Mesenchymal stem cell (in vitro differentiated cells and primary cell): Measurements from ENCODE around the gene TULP3.

Experiments
- DNase-seq: peaks from one replicate; pipeline ENCODE4 v3.0.0-alpha.2; 2013
- H2AFZ ChIP-seq: one replicate; pipeline ENCODE4 v1.6.1; 2013; ENCODE audit warnings: low read depth, mild to moderate bottlenecking, control low read depth, inconsistent platforms, low read length, moderate library complexity
- H2AK5ac ChIP-seq: 2 replicates; pipeline ENCODE4 v1.6.1; 2013; ENCODE audit warnings: low read length, moderate library complexity, mild to moderate bottlenecking, inconsistent platforms; ENCODE audit not compliant: severe bottlenecking
- H2BK120ac ChIP-seq: one replicate; pipeline ENCODE4 v1.6.1; 2013; ENCODE audit warnings: low read depth, mild to moderate bottlenecking, inconsistent platforms, low read length, moderate library complexity
- H2BK12ac ChIP-seq, 2 experiments: one replicate each; pipeline ENCODE4 v1.6.1; 2013; ENCODE audit warnings: inconsistent platforms in 2 of 2, low read length in 2 of 2, mild to moderate bottlenecking in 2 of 2, moderate library complexity in 2 of 2, control low read depth in 1 of 2
- H2BK15ac ChIP-seq: one replicate; pipeline ENCODE4 v1.6.1; 2013; ENCODE audit warnings: mild to moderate bottlenecking, low read depth, inconsistent platforms; ENCODE audit not compliant: poor library complexity, severe bottlenecking
- H2BK5ac ChIP-seq: 2 replicates; pipeline ENCODE4 v1.6.1; 2013; ENCODE audit warnings: low read depth, mild to moderate bottlenecking, low read length, control low read depth, inconsistent platforms; ENCODE audit not compliant: poor library complexity, severe bottlenecking
- H3K14ac ChIP-seq, 2 experiments: one replicate each; pipeline ENCODE4 v1.6.1; 2013; ENCODE audit warnings: inconsistent platforms in 2 of 2, low read length in 2 of 2, control low read depth in 1 of 2, mild to moderate bottlenecking in 1 of 2, moderate library complexity in 1 of 2
- H3K18ac ChIP-seq, 2 experiments: one replicate each; pipeline ENCODE4 v1.6.1; 2013; ENCODE audit warnings: inconsistent platforms in 2 of 2, low read length in 2 of 2, control low read depth in 1 of 2, low read depth in 1 of 2, mild to moderate bottlenecking in 1 of 2
- H3K23ac ChIP-seq, 2 experiments: one replicate each; pipeline ENCODE4 v1.6.1; 2013; ENCODE audit warnings: inconsistent platforms in 2 of 2, low read length in 2 of 2, mild to moderate bottlenecking in 2 of 2, moderate library complexity in 2 of 2, control low read depth in 1 of 2
- H3K27ac ChIP-seq: 2 replicates; pipeline ENCODE4 v1.5.1; 2013; ENCODE audit warnings: mild to moderate bottlenecking, moderate library complexity, low read length, control low read depth, inconsistent platforms; ENCODE audit not compliant: poor library complexity, severe bottlenecking
- H3K27me3 ChIP-seq, 2 experiments: 2 replicates each; pipeline versions ENCODE4 v1.6.1 to v1.7.0; 2013; ENCODE audit warnings: low read length in 2 of 2, mild to moderate bottlenecking in 2 of 2, moderate library complexity in 2 of 2, control low read depth in 1 of 2, inconsistent platforms in 1 of 2; ENCODE audit not compliant: control insufficient read depth in 1 of 2, insufficient read depth in 1 of 2
- H3K36me3 ChIP-seq, 2 experiments: 2 replicates each; pipeline versions ENCODE4 v1.6.1 to v1.7.0; 2013; ENCODE audit warnings: low read length in 2 of 2, control low read depth in 1 of 2, inconsistent platforms in 1 of 2, low read depth in 1 of 2, mild to moderate bottlenecking in 1 of 2; ENCODE audit not compliant: insufficient read depth in 2 of 2, control insufficient read depth in 1 of 2
- H3K4ac ChIP-seq, 2 experiments: one replicate each; pipeline ENCODE4 v1.6.1; 2013; ENCODE audit warnings: inconsistent platforms in 2 of 2, low read length in 2 of 2, mild to moderate bottlenecking in 2 of 2, moderate library complexity in 2 of 2, control low read depth in 1 of 2, low read depth in 1 of 2
- H3K4me1 ChIP-seq: 2 replicates; pipeline ENCODE4 v1.6.1; 2013; ENCODE audit warnings: low read depth, low read length, control low read depth; ENCODE audit not compliant: control insufficient read depth, insufficient read depth
- H3K4me2 ChIP-seq: 2 replicates; pipeline ENCODE4 v1.6.1; 2013; ENCODE audit warnings: low read length, mild to moderate bottlenecking, inconsistent platforms; ENCODE audit not compliant: poor library complexity, severe bottlenecking
- H3K4me3 ChIP-seq, 2 experiments: 2 replicates each; pipeline versions ENCODE4 v1.5.1 to v1.7.0; 2013; ENCODE audit warnings: low read length in 2 of 2, mild to moderate bottlenecking in 2 of 2, control low read depth in 1 of 2, low read depth in 1 of 2; ENCODE audit not compliant: insufficient read depth in 1 of 2
- H3K79me1 ChIP-seq: replicated peaks from 2 replicates; pipeline ENCODE4 v1.6.1; 2013; ENCODE audit warnings: mild to moderate bottlenecking, control low read depth, low read length, inconsistent platforms; ENCODE audit not compliant: poor library complexity, severe bottlenecking
- H3K9ac ChIP-seq: 2 replicates; pipeline ENCODE4 v1.7.0; 2013; ENCODE audit warnings: mild to moderate bottlenecking, low read length, moderate library complexity
- H3K9me3 ChIP-seq: 2 replicates; pipeline ENCODE4 v1.7.0; 2013; ENCODE audit warnings: mild to moderate bottlenecking, low read length; ENCODE audit not compliant: control insufficient read depth
- H4K8ac ChIP-seq: one replicate; pipeline ENCODE4 v1.6.1; 2013; ENCODE audit warnings: inconsistent platforms, mild to moderate bottlenecking, low read length, moderate library complexity
- H4K91ac ChIP-seq: one replicate; pipeline ENCODE4 v1.6.1; 2013; ENCODE audit warnings: mild to moderate bottlenecking, low read length, inconsistent platforms
- WGBS: methylation state at CpG from one replicate; pipeline ENCODE4 v1.1.7; 2013; ENCODE audit warnings: mixed read lengths; 5-methylcytosine and 5-hydroxymethylcytosine counted together

The TULP3 gene

DNA sequence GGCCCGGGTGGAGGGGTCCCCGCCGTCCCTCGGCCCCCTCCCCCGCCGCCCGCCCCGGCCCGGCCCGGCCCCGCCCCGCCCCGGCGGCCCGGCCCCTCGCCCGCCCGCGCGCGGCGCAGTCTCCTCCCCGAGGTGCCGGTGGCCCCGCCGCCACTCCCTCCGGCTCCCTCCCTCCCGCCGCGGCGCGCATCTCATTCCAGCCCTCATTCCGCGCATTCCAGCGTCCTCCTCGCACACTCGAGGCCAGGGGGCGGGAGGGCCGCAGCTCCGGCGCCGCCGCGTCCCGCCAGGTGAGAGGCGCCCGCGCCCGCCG is 68.5 kb downstream of the TULP3 start, which contains the start of gene TEAD4:
TSS of gene TEAD4 (plus strand) at position 206 of the 313 bp plus-strand sequence.
- Histone ChIP-seq H2AK5ac (peak within 1 kb of the TSS; percentile 22), H2BK12ac (peak within 1 kb of the TSS; percentile 51 to 65), H3K79me1 (peaks cover 4% of the 10 kb centered on the region), H3K9me3 (no peaks in the 10 kb centered on the region), H3K36me3 (no peaks in the 10 kb centered on the region), H3K18ac (peak within 1 kb of the TSS; percentile 86 to 97), H3K4me2 (peak within 1 kb of the TSS; percentile 88), H3K4me3 (peak within 1 kb of the TSS; percentile 76 to 93), H3K4ac (peak within 1 kb of the TSS; percentile 26 to 82), H2BK15ac (peak within 1 kb of the TSS; percentile 97), H4K8ac (peak within 1 kb of the TSS; percentile 95), H3K27ac (peak within 1 kb of the TSS; percentile 86), H2BK120ac (peak within 1 kb of the TSS; percentile 89), H3K9ac (peak within 1 kb of the TSS; percentile 83), H3K14ac (peak within 1 kb of the TSS in 1 of 2 experiments; percentile 78), H3K23ac (peak within 1 kb of the TSS in 1 of 2 experiments; percentile 90), H2BK5ac (peak within 1 kb of the TSS; percentile 95), H4K91ac (peak within 1 kb of the TSS; percentile 87), H2AFZ (peak within 1 kb of the TSS; percentile 86), H3K27me3 (no peaks in the 10 kb centered on the region), H3K4me1 (peaks cover 30% of the 10 kb centered on the region)
- peak; percentile 74 for DNase-seq
- WGBS = 0% methylated on average over 16 of the region's 50 CpGs

DNA sequence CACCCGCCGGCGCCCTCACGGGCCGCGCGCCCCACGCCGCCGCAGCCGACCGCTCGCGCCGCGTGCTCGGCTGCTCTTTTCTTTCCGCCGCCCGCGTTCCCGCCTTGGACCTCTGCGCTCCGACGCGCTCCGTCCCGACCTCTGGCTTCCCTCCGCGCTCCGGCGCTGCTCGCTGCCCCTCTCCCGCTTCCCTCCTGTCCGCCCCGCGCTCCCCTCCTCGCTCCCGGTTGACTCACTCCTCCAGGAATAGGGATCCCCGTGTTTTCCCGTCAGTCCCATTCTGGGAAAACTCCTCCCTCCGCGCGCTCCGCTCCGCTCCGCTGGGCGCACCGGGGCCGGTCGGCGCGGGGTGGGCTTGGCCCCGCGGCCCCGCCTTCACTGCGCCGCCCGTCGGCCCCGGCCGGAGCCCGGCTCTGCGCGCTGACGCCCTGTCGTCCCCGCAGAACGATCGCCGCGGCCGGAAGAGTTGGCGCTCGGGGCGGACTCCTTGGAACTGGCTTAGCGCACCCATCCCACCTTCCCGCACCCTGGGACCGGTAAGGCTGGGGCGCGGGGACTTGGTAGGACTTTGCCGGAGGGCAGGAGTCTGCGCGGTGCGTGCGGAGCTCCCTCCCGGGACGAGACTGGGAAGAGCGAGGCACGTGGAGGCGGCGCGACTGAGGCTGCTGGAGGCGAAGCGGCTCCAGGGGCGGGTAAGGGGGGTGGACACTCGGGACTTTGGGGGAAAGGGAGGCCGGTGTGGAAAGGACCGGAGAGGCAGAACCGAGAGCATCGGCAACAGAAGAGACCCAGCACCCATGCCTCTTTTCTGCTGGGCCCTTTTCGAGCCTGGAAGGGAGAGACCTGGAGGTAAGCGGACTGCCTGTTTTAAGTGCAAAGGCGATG is 69.1 kb downstream of the TULP3 start:
- peak overlapping the region; percentile 78 for H3K4me2 ChIP-seq
- peak overlapping the region; percentile 68 for H2AFZ ChIP-seq
- H2BK5ac ChIP-seq = peak overlapping the region; percentile 95
- peak overlapping the region; percentile 87 for H4K8ac ChIP-seq
- no peaks in the 10 kb centered on the region for H3K9me3 ChIP-seq
- H3K27ac ChIP-seq = peak overlapping the region; percentile 79
- under 1% methylated on average over 77 of the region's 104 CpGs for WGBS
- H2BK12ac ChIP-seq = peak overlapping the region; percentile 51 to 65
- no peaks in the 10 kb centered on the region for H3K36me3 ChIP-seq
- peak overlapping the region in 1 of 2 experiments; percentile 90 for H3K23ac ChIP-seq
- H3K9ac ChIP-seq = peak overlapping the region; percentile 80
- DNase-seq = peak; percentile 80
- peaks cover 34% of the 10 kb centered on the region for H3K4me1 ChIP-seq
- H3K27me3 ChIP-seq = no peaks in the 10 kb centered on the region
- peak overlapping the region; percentile 22 for H2AK5ac ChIP-seq
- peak overlapping the region in 1 of 2 experiments; percentile 48 for H3K14ac ChIP-seq
- peak overlapping the region; percentile 76 to 77 for H3K4me3 ChIP-seq
- peak overlapping the region; percentile 91 for H2BK15ac ChIP-seq
- peaks cover 7% of the 10 kb centered on the region for H3K79me1 ChIP-seq
- H4K91ac ChIP-seq = peak overlapping the region; percentile 87
- peak overlapping the region; percentile 26 to 82 for H3K4ac ChIP-seq
- peak overlapping the region; percentile 86 to 97 for H3K18ac ChIP-seq
- no peak overlapping the region for H2BK120ac ChIP-seq

GRCh38 chr12:2960390-2960956 is 69.8 kb downstream of the TULP3 start:
- Histone ChIP-seq H3K14ac (peak overlapping the region in 1 of 2 experiments; percentile 87), H3K27me3 (no peaks in the 10 kb centered on the region), H2BK120ac (no peak overlapping the region), H2AFZ (no peak overlapping the region), H3K27ac (peak overlapping the region; percentile 70), H4K8ac (no peak overlapping the region), H3K9me3 (no peaks in the 10 kb centered on the region), H3K4me3 (peak overlapping the region; percentile 76 to 77), H3K4me1 (peaks cover 35% of the 10 kb centered on the region), H2BK5ac (no peak overlapping the region), H3K36me3 (no peaks in the 10 kb centered on the region), H3K18ac (peak overlapping the region; percentile 79 to 86), H4K91ac (peak overlapping the region; percentile 18), H3K23ac (no peak overlapping the region), H3K79me1 (peaks cover 9% of the 10 kb centered on the region), H2BK15ac (no peak overlapping the region), H2AK5ac (peak overlapping the region; percentile 22), H3K9ac (peak overlapping the region; percentile 80), H3K4ac (peak overlapping the region; percentile 26 to 35), H3K4me2 (peak overlapping the region; percentile 78), H2BK12ac (peak overlapping the region; percentile 51 to 65)
- WGBS = 2% methylated on average over 18 of the region's 18 CpGs
- peak; percentile 72 for DNase-seq
